Endothelial cell (in vitro differentiated cells): ENCODE measurements around the gene HUNK. TPM values are rescaled to one million over a fixed set of nuclear protein-coding genes. Genes with fewer than 3 reads are reported as not detected.

Experiments used
- DNase-seq: peaks from one replicate; pipeline ENCODE4 v3.0.0; 2021; ENCODE audit warnings: low spot score
- H3K27ac Mint-ChIP-seq: one replicate; pipeline ENCODE4 v1.8.0; 2021; ENCODE audit warnings: mixed read lengths, inconsistent platforms; ENCODE audit not compliant: unreplicated experiment
- H3K27me3 Mint-ChIP-seq: one replicate; pipeline ENCODE4 v1.8.0; 2021; ENCODE audit warnings: mild to moderate bottlenecking, moderate library complexity, mixed read lengths, inconsistent platforms; ENCODE audit not compliant: unreplicated experiment
- H3K36me3 Mint-ChIP-seq: one replicate; pipeline ENCODE4 v1.8.0; 2021; ENCODE audit warnings: mild to moderate bottlenecking, low read depth, mixed read lengths, inconsistent platforms; ENCODE audit not compliant: unreplicated experiment
- H3K4me1 Mint-ChIP-seq: one replicate; pipeline ENCODE4 v1.8.0; 2021; ENCODE audit warnings: mild to moderate bottlenecking, mixed read lengths, inconsistent platforms; ENCODE audit not compliant: unreplicated experiment
- H3K4me3 Mint-ChIP-seq: one replicate; pipeline ENCODE4 v1.8.0; 2021; ENCODE audit warnings: mild to moderate bottlenecking, mixed read lengths, inconsistent platforms; ENCODE audit not compliant: unreplicated experiment
- H3K9me3 Mint-ChIP-seq: one replicate; pipeline ENCODE4 v1.8.0; 2021; ENCODE audit warnings: mixed read lengths, inconsistent platforms; ENCODE audit not compliant: unreplicated experiment
- total RNA-seq: library from RNA; stranded (reverse); fragmentation: NEBNext Ultra II Directional; extraction: Animal tissue kit (Norgen Biotek cat#: 25700); gene quantifications from one replicate; pipeline ENCODE4 v1.2.1, GENCODE V29; 2021; ENCODE audit not compliant: unreplicated experiment
- TF ChIP-seq, protein P1 (sequence below): fragments of 200-600 bp; sonication (generic); IDR thresholded peaks from one replicate; pipeline ENCODE4 v1.5.0; 2021; ENCODE audit warnings: antibody characterized with exemption; ENCODE audit not compliant: unreplicated experiment

HUNK gene
- total RNA-seq, 1 donor from 2014 or later = 19.3 TPM

DNA sequence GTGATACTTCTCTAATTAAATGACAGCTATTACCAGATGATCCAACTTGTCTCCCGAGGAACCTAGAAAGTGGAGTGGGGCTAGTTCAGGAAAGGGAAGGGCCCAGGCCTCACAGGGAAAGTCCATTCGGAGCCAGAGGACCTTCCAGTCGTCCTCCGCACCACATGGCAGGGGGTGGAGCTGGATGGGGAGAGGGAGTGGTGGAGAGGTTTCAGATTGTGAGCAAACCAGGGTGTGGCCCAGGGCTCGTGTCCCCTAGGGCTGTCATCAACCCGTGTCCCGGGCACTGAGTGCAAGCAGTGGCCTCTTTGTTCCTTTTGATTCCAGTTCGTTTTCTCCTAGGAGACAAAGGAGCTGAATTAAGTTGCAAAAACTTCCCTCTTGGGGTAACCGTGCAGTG is 114.9 kb downstream of the HUNK start:
- Mint-ChIP-seq H3K4me1 (no peaks in the 10 kb centered on the region), H3K27ac (no peak overlapping the region), H3K9me3 (no peaks in the 10 kb centered on the region), H3K36me3 (peaks cover 27% of the 10 kb centered on the region), H3K4me3 (no peak overlapping the region), H3K27me3 (peaks cover 7% of the 10 kb centered on the region)
- DNase-seq = no peak
- TF ChIP-seq, protein P1, sequence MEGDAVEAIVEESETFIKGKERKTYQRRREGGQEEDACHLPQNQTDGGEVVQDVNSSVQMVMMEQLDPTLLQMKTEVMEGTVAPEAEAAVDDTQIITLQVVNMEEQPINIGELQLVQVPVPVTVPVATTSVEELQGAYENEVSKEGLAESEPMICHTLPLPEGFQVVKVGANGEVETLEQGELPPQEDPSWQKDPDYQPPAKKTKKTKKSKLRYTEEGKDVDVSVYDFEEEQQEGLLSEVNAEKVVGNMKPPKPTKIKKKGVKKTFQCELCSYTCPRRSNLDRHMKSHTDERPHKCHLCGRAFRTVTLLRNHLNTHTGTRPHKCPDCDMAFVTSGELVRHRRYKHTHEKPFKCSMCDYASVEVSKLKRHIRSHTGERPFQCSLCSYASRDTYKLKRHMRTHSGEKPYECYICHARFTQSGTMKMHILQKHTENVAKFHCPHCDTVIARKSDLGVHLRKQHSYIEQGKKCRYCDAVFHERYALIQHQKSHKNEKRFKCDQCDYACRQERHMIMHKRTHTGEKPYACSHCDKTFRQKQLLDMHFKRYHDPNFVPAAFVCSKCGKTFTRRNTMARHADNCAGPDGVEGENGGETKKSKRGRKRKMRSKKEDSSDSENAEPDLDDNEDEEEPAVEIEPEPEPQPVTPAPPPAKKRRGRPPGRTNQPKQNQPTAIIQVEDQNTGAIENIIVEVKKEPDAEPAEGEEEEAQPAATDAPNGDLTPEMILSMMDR = no peak

DNA sequence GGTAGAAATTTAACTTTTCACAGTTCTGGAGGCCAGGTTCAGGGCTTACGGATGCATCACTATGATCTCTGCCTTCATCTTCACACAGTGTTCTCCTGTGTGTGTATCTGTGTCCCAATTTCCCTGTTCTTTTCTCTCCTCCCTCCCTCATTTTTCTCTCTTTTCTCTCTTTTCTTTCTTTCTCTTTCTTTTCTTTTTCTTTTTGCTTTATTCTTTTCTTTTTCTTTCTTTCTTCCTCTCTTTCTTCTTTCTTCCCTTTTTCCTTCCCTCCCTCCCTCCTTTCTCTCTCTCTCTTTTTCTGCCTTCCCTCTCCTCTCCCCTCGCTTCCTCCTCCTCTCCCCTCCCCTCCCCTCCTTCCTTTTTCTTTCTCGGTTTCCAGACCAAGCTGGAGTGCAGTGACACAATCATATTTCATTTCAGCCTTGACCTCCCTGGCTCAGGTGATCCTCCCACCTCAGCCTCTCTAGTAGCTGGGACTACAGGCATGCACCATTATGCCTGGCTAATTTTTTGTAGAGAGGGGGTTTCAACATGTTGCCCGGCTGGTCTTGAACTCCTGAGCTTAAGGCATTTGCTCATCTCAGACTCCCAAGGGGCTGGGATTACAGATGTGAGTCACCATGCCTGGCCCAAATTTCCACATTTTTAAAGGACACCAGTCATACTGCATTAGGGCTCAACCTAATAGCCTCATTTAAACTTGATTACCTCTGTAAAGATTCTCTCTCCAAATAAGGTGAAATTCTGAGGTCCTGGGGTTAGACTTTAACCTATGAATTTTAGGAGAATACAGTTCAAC is 115.9 kb downstream of the HUNK start:
- H3K4me1 Mint-ChIP-seq = no peaks in the 10 kb centered on the region
- peaks cover 30% of the 10 kb centered on the region for H3K36me3 Mint-ChIP-seq
- H3K27me3 Mint-ChIP-seq = peaks cover 7% of the 10 kb centered on the region
- no peak overlapping the region for H3K27ac Mint-ChIP-seq
- no peak overlapping the region for H3K4me3 Mint-ChIP-seq
- no peak for DNase-seq
- H3K9me3 Mint-ChIP-seq = no peaks in the 10 kb centered on the region
- TF ChIP-seq, protein P1 = no peak

DNA sequence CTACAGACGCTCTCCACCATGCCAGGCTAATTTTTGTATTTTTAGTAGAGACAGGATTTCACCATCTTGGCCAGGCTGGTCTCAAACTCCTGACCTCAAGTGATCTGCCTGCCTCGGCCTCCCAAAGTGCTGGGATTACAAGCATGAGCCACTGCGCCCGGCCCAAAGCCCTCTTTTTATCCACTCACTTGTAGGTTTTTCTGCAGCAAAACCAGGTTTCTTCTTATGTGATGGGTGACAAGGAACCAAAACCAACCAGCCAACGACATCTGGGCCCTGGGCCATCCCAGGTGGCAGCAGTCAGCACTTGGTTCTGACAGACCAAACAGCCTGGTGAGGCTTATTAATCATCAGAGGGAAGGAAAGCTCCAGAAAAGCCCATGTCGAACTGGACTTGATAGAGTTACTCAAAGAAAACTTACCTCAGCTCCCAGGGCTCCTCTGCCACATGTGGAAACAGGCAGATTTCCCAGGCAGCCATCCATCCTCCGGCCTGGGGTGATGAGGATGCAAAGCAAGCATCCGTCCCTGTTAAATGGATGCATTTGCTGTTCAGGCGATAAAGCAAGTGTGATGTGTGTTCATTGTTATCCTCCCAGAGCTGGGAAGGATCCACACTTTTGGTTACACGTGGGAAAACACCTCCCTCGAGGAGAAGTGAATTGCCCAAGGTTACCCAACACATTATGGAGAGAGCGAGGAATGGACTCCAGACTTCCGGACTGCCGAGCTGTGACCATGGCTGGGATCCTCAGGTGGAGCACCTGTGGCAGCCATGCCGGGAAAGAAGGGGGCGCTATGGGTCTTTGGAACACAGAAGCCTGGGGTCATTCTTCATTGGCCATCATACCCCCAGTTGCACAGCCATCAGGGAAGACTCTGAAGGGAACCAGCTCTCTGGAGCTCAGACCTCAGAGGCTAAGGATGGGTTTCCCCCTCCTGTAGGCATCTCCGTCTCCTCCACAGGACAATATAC is 118.8 kb downstream of the HUNK start:
- Mint-ChIP-seq H3K4me1 (no peaks in the 10 kb centered on the region), H3K9me3 (no peaks in the 10 kb centered on the region), H3K4me3 (no peak overlapping the region), H3K27ac (no peak overlapping the region), H3K36me3 (peaks cover 18% of the 10 kb centered on the region), H3K27me3 (peaks cover 10% of the 10 kb centered on the region)
- peak; percentile 45 for DNase-seq
- TF ChIP-seq, protein P1 = no peak

DNA sequence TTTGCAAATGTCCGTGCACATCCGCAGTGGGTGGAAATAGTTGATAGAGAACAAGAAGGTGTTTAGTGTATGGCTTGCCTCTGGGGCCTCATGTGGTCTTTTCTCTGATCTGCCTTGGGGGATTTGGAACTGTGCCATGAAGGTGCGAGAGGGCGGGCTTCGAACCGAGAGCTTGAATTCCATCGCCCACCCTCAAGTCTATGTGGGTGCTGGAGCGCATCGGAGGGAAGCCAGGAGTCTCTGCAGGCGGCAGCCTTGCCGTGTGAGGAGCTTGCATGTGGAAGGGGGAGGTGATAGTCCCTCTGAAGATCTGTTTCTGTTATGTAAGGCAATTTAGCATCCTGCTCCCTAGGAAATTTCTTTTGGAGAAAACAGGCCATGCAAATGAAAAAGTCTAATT is 119.6 kb downstream of the HUNK start:
- peaks cover 18% of the 10 kb centered on the region for H3K36me3 Mint-ChIP-seq
- no peaks in the 10 kb centered on the region for H3K4me1 Mint-ChIP-seq
- DNase-seq = no peak
- peaks cover 10% of the 10 kb centered on the region for H3K27me3 Mint-ChIP-seq
- H3K4me3 Mint-ChIP-seq = no peak overlapping the region
- H3K27ac Mint-ChIP-seq = no peak overlapping the region
- no peaks in the 10 kb centered on the region for H3K9me3 Mint-ChIP-seq
- TF ChIP-seq, protein P1 = no peak
